IPS DF 19.7 (cell line): ENCODE results near the gene DEFB123.

Experiments
- DNase-seq: peaks from one replicate; pipeline ENCODE4 v3.0.0-alpha.2; 2013; ENCODE audit warnings: low read depth, low spot score

DEFB123 gene

GRCh38 chr20:31473331-31474096 is 33.1 kb downstream of the DEFB123 start:
- no peak for DNase-seq

- DNase-seq = no peak
Measured at GRCh38 chr20:31474097-31474436, 33.6 kb downstream of the DEFB123 start.

GRCh38 chr20:31474758-31475427 is 34.5 kb downstream of the DEFB123 start, which contains the start of the genes DEFB124 and REM1:
TSS of gene DEFB124 (minus strand) at chr20:31475127. CDS start at chr20:31473013, 2,114 bp downstream.
TSS of gene REM1 (plus strand) at chr20:31475288. CDS start at chr20:31476446, 1,158 bp downstream.
- DNase-seq = no peak

- DNase-seq = no peak
Measured at GRCh38 chr20:31475472-31476293, 35.3 kb downstream of the DEFB123 start.

DNA sequence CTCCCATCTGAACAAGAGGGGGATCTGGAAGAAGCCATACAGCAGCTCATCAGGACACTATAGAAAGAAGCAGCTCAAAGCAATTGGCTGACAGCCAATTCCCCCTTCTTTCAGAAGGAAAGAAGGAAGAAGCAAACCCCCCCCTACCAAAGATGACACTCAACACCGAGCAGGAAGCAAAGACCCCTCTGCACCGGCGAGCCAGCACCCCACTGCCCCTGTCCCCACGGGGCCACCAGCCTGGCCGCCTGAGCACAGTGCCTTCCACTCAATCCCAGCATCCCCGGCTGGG is 35.8 kb downstream of the DEFB123 start:
- no peak for DNase-seq

GRCh38 chr20:31476643-31477215 is 36.3 kb downstream of the DEFB123 start:
- no peak for DNase-seq

GRCh38 chr20:31484001-31484400 is 43.6 kb downstream of the DEFB123 start:
- no peak for DNase-seq

DNA sequence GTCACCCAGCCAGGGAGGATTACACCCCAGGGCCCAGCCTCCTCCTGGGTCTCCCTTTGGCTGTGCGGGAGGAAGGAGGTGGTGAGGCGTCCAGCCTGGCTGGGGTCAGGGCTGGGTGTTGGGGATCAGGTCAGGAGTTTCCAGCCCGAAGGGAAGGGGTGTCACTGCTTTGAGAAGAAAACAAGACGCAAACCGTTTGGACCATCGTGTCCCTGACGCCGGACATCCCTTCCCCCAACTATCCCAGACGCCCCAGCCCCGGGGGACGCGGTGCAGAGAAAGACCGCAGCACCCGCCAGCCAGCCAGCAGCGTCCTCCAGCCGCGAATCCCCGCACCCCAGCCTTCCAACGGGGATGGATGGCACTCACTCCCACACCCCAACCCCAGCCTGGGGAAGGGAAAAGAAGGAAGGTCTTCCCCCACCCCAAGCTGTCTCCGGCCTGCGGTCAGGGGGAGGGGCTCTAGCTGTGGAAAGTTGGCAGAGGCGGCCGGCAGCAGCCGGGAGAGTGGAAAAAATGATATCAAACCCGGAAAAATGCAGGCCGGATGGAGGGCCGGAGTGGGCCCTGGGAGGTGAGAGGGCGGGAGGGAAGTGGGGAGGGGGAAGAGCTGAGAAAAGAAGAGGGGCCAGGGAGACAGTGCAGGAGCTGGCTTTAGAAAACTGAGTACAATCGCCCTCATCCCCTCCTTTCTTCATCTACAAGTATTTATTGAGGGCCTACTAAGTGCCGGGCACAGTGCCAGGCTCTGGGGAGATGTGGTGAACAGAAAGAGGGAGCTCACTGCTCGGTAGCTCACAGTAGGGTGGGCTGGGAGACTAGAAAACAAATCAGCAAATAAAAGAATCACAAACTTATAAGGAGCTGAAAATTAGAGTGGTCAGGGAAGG is 45.3 kb downstream of the DEFB123 start:
- no peak for DNase-seq

- DNase-seq = no peak
Measured at GRCh38 chr20:31488115-31488514, 47.7 kb downstream of the DEFB123 start.

DNA sequence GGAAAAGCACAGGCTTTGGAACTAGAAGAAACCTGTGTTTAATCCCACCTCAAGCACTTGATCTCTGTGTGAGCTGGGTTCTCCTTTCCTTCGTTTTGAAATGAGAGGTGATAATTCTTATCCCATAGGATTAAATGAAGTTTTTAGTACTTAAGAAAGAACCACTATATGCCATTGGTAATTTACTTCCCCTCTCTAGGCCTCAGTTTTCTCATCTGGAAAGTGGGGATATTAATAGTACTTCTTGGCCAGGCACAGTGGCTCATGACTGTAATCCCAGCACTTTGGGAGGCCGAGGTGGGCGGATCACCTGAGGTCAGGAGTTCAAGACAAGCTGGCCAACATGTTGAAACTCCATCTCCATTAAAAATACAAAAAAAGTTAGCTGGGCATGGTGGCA is 48.7 kb downstream of the DEFB123 start:
- no peak for DNase-seq

DNA sequence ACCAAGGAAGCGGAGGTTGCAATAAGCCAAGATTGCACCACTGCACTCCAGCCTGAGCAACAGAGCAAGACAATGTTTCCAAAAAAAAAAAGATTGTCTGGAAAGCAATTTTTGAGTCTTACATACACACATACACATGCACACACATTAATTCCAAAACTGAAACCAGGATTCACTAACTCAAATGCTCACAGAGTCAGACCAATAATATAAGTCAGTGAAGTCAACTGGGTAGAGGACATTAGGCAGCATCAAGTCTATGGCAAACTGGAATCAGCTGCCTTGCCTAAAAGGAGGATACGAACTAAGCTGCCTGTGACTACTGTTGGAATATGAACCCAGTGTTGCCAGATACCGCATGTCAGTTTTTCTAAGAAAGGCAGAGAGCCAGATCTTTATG is 50.3 kb downstream of the DEFB123 start:
- DNase-seq = no peak

DNA sequence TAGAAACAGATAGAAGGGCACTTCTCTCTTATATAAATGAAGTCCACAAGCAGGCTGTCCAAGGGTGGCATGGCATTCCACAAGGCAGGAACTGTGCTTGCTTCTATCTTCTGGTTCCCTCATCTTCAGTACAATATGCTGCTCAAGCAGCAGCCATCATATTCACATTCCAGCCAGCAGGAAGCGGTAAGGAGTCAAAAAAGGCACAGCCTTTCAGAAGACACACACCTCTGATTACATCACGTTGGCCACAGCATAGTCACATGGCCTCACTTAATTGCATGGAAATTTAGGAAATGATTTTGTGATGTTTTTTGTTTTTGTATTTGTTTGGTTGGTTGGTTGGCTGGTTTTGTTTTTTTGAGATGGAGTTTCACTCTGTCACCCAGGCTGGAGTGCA is 53.7 kb downstream of the DEFB123 start:
- DNase-seq = no peak

DNA sequence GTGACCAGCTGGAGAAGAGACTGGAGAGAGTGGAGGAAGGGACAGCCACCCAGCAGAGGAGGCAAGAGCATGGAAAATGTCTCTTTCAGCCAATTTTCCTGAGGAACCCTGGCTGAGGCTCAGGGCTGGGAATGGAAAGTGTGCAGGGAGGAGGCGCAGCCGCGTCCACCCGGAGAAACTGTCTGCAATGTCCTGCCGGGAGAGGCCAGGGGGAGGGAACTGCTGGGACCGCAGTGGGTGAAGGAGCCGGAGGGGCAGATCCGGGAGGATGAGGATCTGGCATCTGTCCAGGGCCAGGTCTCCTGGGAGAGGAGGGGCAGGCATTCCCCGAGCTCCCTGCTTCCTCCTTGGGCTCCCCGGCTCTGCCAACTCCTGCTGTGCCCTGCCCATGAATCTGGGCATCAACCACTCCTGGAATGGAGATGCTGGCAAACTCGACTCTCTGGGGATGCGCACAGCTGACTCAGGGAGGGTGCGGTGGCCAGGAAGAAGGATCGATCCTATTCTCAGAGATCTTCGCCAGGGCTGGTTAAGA is 56.4 kb downstream of the DEFB123 start:
- no peak for DNase-seq

DNA sequence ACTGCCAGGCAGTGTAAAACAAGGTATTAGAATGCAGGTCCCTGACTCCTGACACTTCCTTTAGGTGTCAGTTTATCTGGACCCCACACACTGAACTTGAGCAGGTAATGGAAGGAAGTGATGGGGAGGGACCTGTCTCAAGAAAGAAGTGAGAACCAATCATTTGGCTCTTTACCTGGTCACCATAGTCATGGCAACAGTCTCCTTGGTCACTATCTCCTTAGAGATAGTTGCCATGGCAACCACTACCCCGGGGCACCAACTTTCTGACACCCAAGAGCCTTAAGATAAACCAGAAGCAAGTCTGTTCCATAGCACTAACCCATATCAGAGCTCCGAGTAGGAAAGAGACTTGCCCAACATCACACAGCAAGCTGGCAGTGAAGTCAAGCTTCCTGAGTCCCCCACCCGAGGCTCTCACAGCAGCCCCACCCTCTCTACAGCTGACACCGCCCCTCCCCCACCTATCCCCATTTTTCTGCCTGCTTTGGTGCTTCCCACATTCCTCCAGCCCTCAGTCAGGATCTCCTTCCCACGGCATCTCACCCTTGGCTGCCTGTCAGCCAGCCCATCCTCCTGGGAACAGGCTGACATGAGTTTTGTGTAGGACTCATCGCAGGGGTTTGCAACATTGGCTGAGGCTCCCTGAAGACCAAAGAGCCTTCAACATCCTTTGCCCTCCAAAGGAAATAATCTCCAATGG is 57.6 kb downstream of the DEFB123 start:
- no peak for DNase-seq
